ENCODE results near the gene PCGF6.

DNA sequence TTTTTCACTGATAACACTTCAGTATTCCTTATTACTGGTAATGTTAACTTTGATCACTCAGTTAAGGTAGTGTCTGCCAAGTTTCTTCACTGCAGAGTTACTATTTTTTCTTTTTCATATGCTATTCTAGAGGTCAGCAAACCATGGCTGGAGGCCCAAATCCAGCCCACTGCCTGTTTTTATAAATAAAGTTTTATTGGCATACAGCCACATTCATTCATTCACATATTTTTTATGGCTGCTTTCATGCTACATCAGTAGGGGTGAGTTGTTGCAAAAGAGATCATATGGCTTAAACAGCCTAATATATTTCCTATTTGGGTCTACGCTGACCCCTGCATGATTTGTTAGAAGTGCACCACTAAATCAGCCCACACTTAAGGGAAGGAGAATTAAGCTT lies 94.3 kb downstream of the PCGF6 start:
- TF ChIP-seq, protein P1, sequence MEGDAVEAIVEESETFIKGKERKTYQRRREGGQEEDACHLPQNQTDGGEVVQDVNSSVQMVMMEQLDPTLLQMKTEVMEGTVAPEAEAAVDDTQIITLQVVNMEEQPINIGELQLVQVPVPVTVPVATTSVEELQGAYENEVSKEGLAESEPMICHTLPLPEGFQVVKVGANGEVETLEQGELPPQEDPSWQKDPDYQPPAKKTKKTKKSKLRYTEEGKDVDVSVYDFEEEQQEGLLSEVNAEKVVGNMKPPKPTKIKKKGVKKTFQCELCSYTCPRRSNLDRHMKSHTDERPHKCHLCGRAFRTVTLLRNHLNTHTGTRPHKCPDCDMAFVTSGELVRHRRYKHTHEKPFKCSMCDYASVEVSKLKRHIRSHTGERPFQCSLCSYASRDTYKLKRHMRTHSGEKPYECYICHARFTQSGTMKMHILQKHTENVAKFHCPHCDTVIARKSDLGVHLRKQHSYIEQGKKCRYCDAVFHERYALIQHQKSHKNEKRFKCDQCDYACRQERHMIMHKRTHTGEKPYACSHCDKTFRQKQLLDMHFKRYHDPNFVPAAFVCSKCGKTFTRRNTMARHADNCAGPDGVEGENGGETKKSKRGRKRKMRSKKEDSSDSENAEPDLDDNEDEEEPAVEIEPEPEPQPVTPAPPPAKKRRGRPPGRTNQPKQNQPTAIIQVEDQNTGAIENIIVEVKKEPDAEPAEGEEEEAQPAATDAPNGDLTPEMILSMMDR (IDR thresholded peaks at IDR 0.05), result no peak
- no peak for TF ChIP-seq POLR2A (IDR thresholded peaks at IDR 0.05)
- no peak for TF ChIP-seq POLR2AphosphoS5 (IDR thresholded peaks at IDR 0.05)
- no peak for TF ChIP-seq EP300 (IDR thresholded peaks at IDR 0.05)
